Measurements from ENCODE around the gene AP3S2.
A peak's percentile ranks its signal among the peaks of the same experiment; 100 is the strongest.
"Not testable (repeated sequence)": the region's sequence is repeated elsewhere in the genome, so short reads cannot be mapped to it uniquely, and the experiment has no call there.

The AP3S2 gene

GRCh38 chr15:89876396-89877082, 17.3 kb downstream of the AP3S2 start:
- no peak for TF ChIP-seq CTCF (IDR thresholded peaks at IDR 0.05; ENCODE audit: extremely low read depth, missing control alignments)
- no peak for DNase-seq (ENCODE audit: low spot score)

GRCh38 chr15:89875741-89876140, 18.1 kb downstream of the AP3S2 start:
- DNase-seq (ENCODE audit: low spot score): no peak
- TF ChIP-seq CTCF (IDR thresholded peaks at IDR 0.05; ENCODE audit: extremely low read depth, missing control alignments): no peak

DNA sequence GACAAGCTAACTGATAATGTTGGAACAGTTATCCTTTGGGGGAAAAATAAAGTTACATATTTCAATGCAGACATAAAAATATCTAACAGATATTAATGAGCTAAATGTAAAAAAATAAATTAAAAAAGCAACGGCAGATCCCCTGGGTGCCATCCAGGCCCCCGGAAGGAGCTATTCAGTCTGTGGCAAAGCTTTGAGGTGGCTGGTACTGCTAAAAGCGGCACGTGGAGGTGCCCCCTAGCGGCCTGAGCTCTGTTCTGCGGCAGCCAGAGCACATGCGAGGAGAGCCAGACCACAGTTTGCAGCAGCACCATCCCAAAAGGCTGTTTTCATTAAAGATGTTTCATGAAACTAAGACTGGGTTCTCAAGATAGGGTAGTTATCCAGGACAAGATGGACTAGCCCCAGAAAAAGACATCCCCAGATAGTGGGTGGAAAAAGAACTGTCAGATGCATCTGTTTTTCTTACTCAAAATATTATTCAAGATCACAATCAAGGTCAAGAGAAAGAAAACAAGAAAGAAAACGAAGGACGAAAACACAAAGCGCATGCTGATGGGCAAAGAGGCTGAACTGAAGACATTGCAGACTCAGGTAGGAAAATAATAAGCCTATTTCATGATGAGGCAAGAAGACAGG, 18.7 kb downstream of the AP3S2 start:
- peak; percentile 95 for TF ChIP-seq CTCF (IDR thresholded peaks at IDR 0.05; ENCODE audit: extremely low read depth, missing control alignments)
- DNase-seq (ENCODE audit: low spot score): peak; percentile 87

GRCh38 chr15:89870688-89871288, 23.0 kb downstream of the AP3S2 start:
- no peak for DNase-seq (ENCODE audit: low spot score)
- TF ChIP-seq CTCF (IDR thresholded peaks at IDR 0.05; ENCODE audit: extremely low read depth, missing control alignments): no peak

- no peak for TF ChIP-seq CTCF (IDR thresholded peaks at IDR 0.05; ENCODE audit: extremely low read depth, missing control alignments)
- no peak for DNase-seq (ENCODE audit: low spot score)
Measured at GRCh38 chr15:89870006-89870405, 23.8 kb downstream of the AP3S2 start.

DNA sequence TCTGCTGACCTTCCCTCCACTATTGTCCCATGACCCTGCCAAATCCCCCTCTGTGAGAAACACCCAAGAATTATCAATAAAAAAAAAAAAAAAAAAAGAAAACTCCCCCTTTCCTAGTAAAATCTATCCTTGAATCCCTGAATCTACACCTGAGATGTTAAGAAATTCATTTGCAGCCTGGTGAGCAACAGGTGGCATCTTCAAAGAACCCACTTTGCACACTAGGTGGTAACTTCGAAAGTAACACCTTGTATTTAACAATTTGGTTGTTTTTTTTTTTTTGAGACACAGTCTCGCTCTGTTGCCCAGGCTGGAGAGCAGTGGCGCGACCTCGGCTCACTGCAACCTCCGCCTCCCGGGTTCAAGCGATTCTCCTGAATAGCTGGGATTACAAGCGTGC, 24.3 kb downstream of the AP3S2 start:
- DNase-seq (ENCODE audit: low spot score): not testable (repeated sequence)

DNA sequence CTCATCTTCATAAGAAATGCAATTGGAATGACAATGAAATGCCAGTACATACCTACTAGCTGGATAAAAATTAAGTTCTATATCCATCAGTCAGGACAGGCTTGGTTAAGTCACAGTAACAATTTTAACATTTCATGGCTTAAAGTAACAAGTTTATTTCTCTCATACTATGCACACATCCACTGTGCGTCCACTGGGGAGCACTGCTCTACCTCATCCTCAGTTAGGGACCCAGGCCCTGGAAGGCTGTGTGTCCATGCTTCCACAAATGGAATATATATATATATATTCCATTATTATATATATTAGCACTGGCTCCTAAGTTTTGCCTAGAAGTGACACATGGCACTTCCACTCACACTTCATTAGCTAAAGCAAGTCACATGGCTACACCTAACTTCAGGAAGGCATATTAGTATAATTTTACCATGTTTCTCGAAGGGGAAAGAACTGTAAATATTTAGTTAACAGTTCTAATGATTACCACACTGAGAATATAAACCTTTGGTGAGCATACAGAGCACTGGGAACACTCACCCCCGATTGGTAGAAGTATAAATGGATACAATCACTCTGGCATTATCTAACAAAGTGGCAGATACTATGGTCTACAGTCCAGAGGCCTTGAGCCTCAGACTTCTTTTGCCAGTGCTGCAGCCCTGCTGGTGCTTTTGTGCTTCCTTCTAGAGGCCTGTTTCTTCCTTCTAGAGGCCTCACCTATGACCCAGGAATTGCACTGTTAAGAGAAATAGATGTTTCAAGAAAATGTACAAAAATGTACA, 28.6 kb downstream of the AP3S2 start:
- DNase-seq (ENCODE audit: low spot score): no peak
- TF ChIP-seq CTCF (IDR thresholded peaks at IDR 0.05; ENCODE audit: extremely low read depth, missing control alignments): no peak

Measured in GM20000 (cell line).